PFSK-1 (cell line): ENCODE data around the gene GRID1.

Source experiments
- FOXP2 ChIP-seq: optimal IDR thresholded peaks from 2 replicates; pipeline ENCODE3; 2011; ENCODE audit warnings: borderline replicate concordance, control low read depth, inconsistent platforms; ENCODE audit not compliant: insufficient read depth; ENCODE audit errors: extremely low read length, extremely low read depth
- POLR2AphosphoS5 ChIP-seq: IDR thresholded peaks from 2 replicates; pipeline ENCODE4 v1.6.1; 2012; ENCODE audit warnings: low read depth, mild to moderate bottlenecking, control low read depth, low read length, moderate library complexity
- REST ChIP-seq, 2 experiments: IDR thresholded peaks; 2 replicates each; pipeline versions ENCODE4 v1.6.1 to v1.8.0; 2011 to 2012; ENCODE audit warnings: low read depth in 2 of 2, low read length in 2 of 2, control low read depth in 1 of 2, inconsistent platforms in 1 of 2, mild to moderate bottlenecking in 1 of 2, moderate library complexity in 1 of 2; ENCODE audit not compliant: insufficient read depth in 1 of 2
- SIN3A ChIP-seq: IDR thresholded peaks from 2 replicates; pipeline ENCODE4 v1.6.1; 2012; ENCODE audit warnings: mild to moderate bottlenecking, low read length, moderate library complexity, borderline replicate concordance; ENCODE audit not compliant: insufficient read depth
- TAF1 ChIP-seq: IDR thresholded peaks from 2 replicates; pipeline ENCODE4 v1.6.1; 2012; ENCODE audit warnings: low read length, control low read depth, borderline replicate concordance; ENCODE audit not compliant: insufficient read depth

GRID1 gene

GRCh38 chr10:85615556-85615955, 751.0 kb downstream of the GRID1 start:
- TF ChIP-seq POLR2AphosphoS5 = no peak
- no peak for TF ChIP-seq SIN3A
- no peak for TF ChIP-seq TAF1
- no peak for TF ChIP-seq REST (IDR thresholded peaks at IDR 0.05; ENCODE audit: insufficient read depth in 1 of 2, low read depth in 2 of 2, low read length in 2 of 2)
- TF ChIP-seq FOXP2 = no peak

GRCh38 chr10:85614981-85615380, 751.6 kb downstream of the GRID1 start:
- no peak for TF ChIP-seq TAF1
- no peak for TF ChIP-seq REST (IDR thresholded peaks at IDR 0.05; ENCODE audit: insufficient read depth in 1 of 2, low read depth in 2 of 2, low read length in 2 of 2)

- no peak for TF ChIP-seq FOXP2
- TF ChIP-seq POLR2AphosphoS5 = no peak
- no peak for TF ChIP-seq SIN3A
- TF ChIP-seq TAF1 = no peak
These were observed 752.0 kb downstream of the GRID1 start for GRCh38 chr10:85614566-85614965.

- TF ChIP-seq POLR2AphosphoS5 (no peak), REST (IDR thresholded peaks at IDR 0.05; ENCODE audit: insufficient read depth in 1 of 2, low read depth in 2 of 2, low read length in 2 of 2) (no peak), SIN3A (no peak), FOXP2 (no peak), TAF1 (no peak)
These were observed 753.2 kb downstream of the GRID1 start for GRCh38 chr10:85613391-85613790.

GRCh38 chr10:85612833-85613232, 753.8 kb downstream of the GRID1 start:
- TF ChIP-seq POLR2AphosphoS5 (no peak), SIN3A (no peak), FOXP2 (no peak), REST (IDR thresholded peaks at IDR 0.05; ENCODE audit: insufficient read depth in 1 of 2, low read depth in 2 of 2, low read length in 2 of 2) (no peak), TAF1 (no peak)
